Measurements from ENCODE around the gene ARL15. TPM values are rescaled to one million over a fixed set of nuclear protein-coding genes. Genes with fewer than 3 reads are reported as not detected.

ARL15 gene
- total RNA-seq, 3 donors from 2014 or later, result 5.4 to 6.3 (median 6.1) TPM

- Mint-ChIP-seq H3K4me3 (no peak overlapping the region), H3K9me3 (peaks cover 6% of the 10 kb centered on the region), H3K36me3 (ENCODE audit: insufficient read depth) (peaks cover 60% of the 10 kb centered on the region), H3K4me1 (ENCODE audit: low read depth) (no peaks in the 10 kb centered on the region), H3K27me3 (ENCODE audit: low read depth) (no peaks in the 10 kb centered on the region)
- ATAC-seq, result no peak
- no peak for DNase-seq
These were observed 144.7 kb downstream of the ARL15 start for GRCh38 chr5:54165687-54166086.

- Mint-ChIP-seq H3K4me3 (no peak overlapping the region), H3K36me3 (ENCODE audit: insufficient read depth) (peaks cover 34% of the 10 kb centered on the region), H3K27me3 (ENCODE audit: low read depth) (no peaks in the 10 kb centered on the region), H3K9me3 (peaks cover 6% of the 10 kb centered on the region), H3K4me1 (ENCODE audit: low read depth) (no peaks in the 10 kb centered on the region)
- DNase-seq, result no peak
- no peak for ATAC-seq
These were observed 148.2 kb downstream of the ARL15 start for GRCh38 chr5:54162184-54162583.

GRCh38 chr5:54160329-54160728 is 150.0 kb downstream of the ARL15 start:
- peaks cover 6% of the 10 kb centered on the region for H3K9me3 Mint-ChIP-seq
- H3K36me3 Mint-ChIP-seq (ENCODE audit: insufficient read depth), result peaks cover 30% of the 10 kb centered on the region
- no peaks in the 10 kb centered on the region for H3K27me3 Mint-ChIP-seq (ENCODE audit: low read depth)
- no peaks in the 10 kb centered on the region for H3K4me1 Mint-ChIP-seq (ENCODE audit: low read depth)
- H3K4me3 Mint-ChIP-seq, result no peak overlapping the region
- no peak for DNase-seq
- no peak for ATAC-seq

DNA sequence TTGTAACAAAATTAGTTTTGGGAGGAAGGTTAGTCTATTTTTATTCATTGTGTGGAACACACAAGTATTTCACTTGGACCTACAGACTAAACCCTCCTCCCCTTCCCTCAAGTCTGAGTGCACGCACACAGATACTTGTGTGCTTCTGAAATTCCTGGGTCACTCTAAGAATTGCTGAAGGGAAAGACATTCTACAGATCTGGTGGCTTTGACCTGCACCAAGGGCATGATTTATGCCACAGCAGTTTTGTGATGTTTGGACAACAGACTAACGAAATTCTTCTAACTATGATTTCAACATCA is 150.5 kb downstream of the ARL15 start:
- peaks cover 4% of the 10 kb centered on the region for H3K9me3 Mint-ChIP-seq

GRCh38 chr5:54159153-54159892 is 151.1 kb downstream of the ARL15 start:
- Mint-ChIP-seq H3K4me3 (no peak overlapping the region), H3K27me3 (ENCODE audit: low read depth) (no peaks in the 10 kb centered on the region), H3K4me1 (ENCODE audit: low read depth) (no peaks in the 10 kb centered on the region), H3K9me3 (no peaks in the 10 kb centered on the region), H3K36me3 (ENCODE audit: insufficient read depth) (peaks cover 25% of the 10 kb centered on the region)
- no peak for DNase-seq
- ATAC-seq, result no peak

More for the DNA sequence above, 150.5 kb downstream of the ARL15 start:
- Mint-ChIP-seq H3K4me3 (no peak overlapping the region), H3K36me3 (ENCODE audit: insufficient read depth) (peaks cover 28% of the 10 kb centered on the region), H3K4me1 (ENCODE audit: low read depth) (no peaks in the 10 kb centered on the region), H3K27me3 (ENCODE audit: low read depth) (no peaks in the 10 kb centered on the region)
- ATAC-seq (no peak), DNase-seq (no peak)

DNA sequence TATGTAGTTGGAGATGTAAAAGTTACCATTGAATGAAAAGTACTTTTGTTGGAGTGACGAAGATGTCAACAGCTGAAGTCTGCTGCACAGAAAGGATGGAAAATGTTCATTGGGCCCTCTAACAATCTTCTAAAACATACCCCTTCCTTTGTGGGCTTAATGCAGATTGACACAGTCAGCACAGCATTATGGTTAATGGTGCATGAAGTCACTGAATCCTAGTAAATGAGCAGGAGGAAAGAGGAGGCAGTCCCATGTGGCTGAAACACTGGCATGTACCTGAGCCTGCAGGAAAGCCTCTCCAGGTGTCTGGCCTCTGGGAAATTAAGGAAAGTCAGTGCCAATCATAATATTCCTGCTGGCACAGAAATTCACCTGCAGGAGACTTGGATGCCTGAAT is 153.8 kb downstream of the ARL15 start:
- Mint-ChIP-seq H3K4me1 (ENCODE audit: low read depth) (no peaks in the 10 kb centered on the region), H3K9me3 (no peaks in the 10 kb centered on the region), H3K27me3 (ENCODE audit: low read depth) (no peaks in the 10 kb centered on the region), H3K4me3 (no peak overlapping the region), H3K36me3 (ENCODE audit: insufficient read depth) (peaks cover 19% of the 10 kb centered on the region)
- no peak for ATAC-seq
- no peak for DNase-seq

DNA sequence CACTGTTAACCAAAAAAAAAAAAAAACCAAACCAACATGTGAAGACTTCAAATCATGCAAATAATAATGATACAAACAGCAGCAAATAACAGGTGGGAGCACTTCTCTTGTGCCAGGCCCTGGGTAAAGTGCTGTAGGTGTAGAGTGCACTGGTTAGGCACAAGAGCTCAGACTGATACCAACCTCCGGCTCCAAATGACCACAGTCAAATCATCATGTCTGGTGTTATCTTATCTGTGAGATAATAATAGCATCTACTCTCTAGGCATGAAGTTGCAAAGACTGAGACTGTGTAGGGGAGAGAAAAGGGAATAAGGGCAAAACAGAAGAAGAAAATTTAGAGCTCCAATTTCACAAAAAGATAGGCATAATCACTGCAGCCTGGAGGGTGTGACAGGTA is 159.5 kb downstream of the ARL15 start:
- Mint-ChIP-seq H3K4me3 (no peak overlapping the region), H3K36me3 (ENCODE audit: insufficient read depth) (peaks cover 27% of the 10 kb centered on the region), H3K9me3 (no peaks in the 10 kb centered on the region), H3K4me1 (ENCODE audit: low read depth) (no peaks in the 10 kb centered on the region), H3K27me3 (ENCODE audit: low read depth) (no peaks in the 10 kb centered on the region)
- ATAC-seq (no peak), DNase-seq (no peak)

- Mint-ChIP-seq H3K4me1 (ENCODE audit: low read depth) (no peaks in the 10 kb centered on the region), H3K36me3 (ENCODE audit: insufficient read depth) (peaks cover 41% of the 10 kb centered on the region), H3K4me3 (no peak overlapping the region), H3K9me3 (no peaks in the 10 kb centered on the region), H3K27me3 (ENCODE audit: low read depth) (no peaks in the 10 kb centered on the region)
- ATAC-seq (no peak), DNase-seq (no peak)
These were observed 161.5 kb downstream of the ARL15 start for GRCh38 chr5:54148858-54149257.

- Mint-ChIP-seq H3K27me3 (ENCODE audit: low read depth) (no peaks in the 10 kb centered on the region), H3K9me3 (no peaks in the 10 kb centered on the region), H3K36me3 (ENCODE audit: insufficient read depth) (peaks cover 39% of the 10 kb centered on the region), H3K4me3 (no peak overlapping the region), H3K4me1 (ENCODE audit: low read depth) (no peaks in the 10 kb centered on the region)
- no peak for ATAC-seq
- DNase-seq, result no peak
These were observed 162.1 kb downstream of the ARL15 start for GRCh38 chr5:54148067-54148845.

DNA sequence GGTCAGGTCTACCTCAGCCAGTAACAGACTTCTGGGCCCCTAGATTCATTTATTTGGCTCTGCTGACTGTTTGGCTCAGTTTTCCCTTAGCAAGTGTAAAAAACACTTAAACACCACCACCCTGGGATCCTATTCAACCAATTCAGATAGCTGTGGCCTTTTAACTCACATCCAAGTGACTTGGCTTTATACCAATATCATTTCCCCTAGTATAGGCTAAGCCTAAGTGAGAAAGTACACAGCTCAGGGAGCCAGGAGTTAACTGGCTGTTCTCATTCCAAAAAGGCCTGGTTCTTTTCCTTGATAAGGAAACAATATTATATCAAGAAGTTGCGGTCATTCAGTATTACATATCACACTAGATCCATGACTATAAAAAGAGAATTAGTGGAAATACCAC is 163.5 kb downstream of the ARL15 start:
- H3K4me1 Mint-ChIP-seq (ENCODE audit: low read depth), result no peaks in the 10 kb centered on the region
- DNase-seq (no peak), ATAC-seq (no peak)
- H3K4me3 Mint-ChIP-seq, result no peak overlapping the region
- no peaks in the 10 kb centered on the region for H3K27me3 Mint-ChIP-seq (ENCODE audit: low read depth)
- H3K36me3 Mint-ChIP-seq (ENCODE audit: insufficient read depth), result peaks cover 37% of the 10 kb centered on the region
- H3K9me3 Mint-ChIP-seq, result no peaks in the 10 kb centered on the region

GRCh38 chr5:54146390-54146789 is 164.0 kb downstream of the ARL15 start:
- peaks cover 37% of the 10 kb centered on the region for H3K36me3 Mint-ChIP-seq (ENCODE audit: insufficient read depth)
- no peaks in the 10 kb centered on the region for H3K9me3 Mint-ChIP-seq
- H3K4me3 Mint-ChIP-seq, result no peak overlapping the region
- DNase-seq (no peak), ATAC-seq (no peak)
- no peaks in the 10 kb centered on the region for H3K27me3 Mint-ChIP-seq (ENCODE audit: low read depth)
- no peaks in the 10 kb centered on the region for H3K4me1 Mint-ChIP-seq (ENCODE audit: low read depth)

DNA sequence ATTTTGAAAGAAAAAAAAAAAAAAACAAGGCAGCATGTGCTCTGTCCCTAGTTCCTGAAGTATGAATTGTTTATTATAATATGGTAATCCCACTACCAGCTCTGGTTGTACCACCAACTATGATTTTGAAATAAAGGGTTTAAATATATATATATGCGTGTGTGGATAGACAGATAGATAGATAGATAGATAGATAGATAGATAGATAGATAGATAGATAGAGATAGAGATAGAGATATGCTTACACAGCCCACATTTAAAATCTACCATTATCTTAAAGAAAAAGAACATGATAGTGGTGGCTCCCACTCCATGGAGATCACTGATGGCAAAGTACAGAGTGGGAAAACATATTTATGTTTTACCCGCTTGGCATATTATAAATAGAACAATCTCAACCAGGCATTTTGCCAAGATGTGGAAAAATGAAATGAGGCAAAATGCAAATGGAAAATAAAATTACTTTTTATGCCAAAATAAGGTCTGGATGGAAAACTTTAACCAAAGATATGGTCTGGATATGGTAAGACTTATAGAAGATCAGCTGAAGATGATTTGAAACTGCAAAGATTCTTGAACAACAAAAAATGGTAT is 170.0 kb downstream of the ARL15 start:
- Mint-ChIP-seq H3K9me3 (no peaks in the 10 kb centered on the region), H3K27me3 (ENCODE audit: low read depth) (no peaks in the 10 kb centered on the region), H3K4me3 (no peak overlapping the region), H3K36me3 (ENCODE audit: insufficient read depth) (peaks cover 26% of the 10 kb centered on the region), H3K4me1 (ENCODE audit: low read depth) (no peaks in the 10 kb centered on the region)
- ATAC-seq (no peak), DNase-seq (no peak)

- peaks cover 24% of the 10 kb centered on the region for H3K36me3 Mint-ChIP-seq (ENCODE audit: insufficient read depth)
- ATAC-seq (no peak), DNase-seq (no peak)
- no peaks in the 10 kb centered on the region for H3K27me3 Mint-ChIP-seq (ENCODE audit: low read depth)
- H3K4me3 Mint-ChIP-seq, result no peak overlapping the region
- no peaks in the 10 kb centered on the region for H3K4me1 Mint-ChIP-seq (ENCODE audit: low read depth)
- no peaks in the 10 kb centered on the region for H3K9me3 Mint-ChIP-seq
These were observed 173.6 kb downstream of the ARL15 start for GRCh38 chr5:54136516-54137440.

- H3K36me3 Mint-ChIP-seq (ENCODE audit: insufficient read depth), result peaks cover 24% of the 10 kb centered on the region
- DNase-seq (no peak), ATAC-seq (no peak)
- no peaks in the 10 kb centered on the region for H3K4me1 Mint-ChIP-seq (ENCODE audit: low read depth)
- H3K27me3 Mint-ChIP-seq (ENCODE audit: low read depth), result no peaks in the 10 kb centered on the region
- H3K4me3 Mint-ChIP-seq, result no peak overlapping the region
- no peaks in the 10 kb centered on the region for H3K9me3 Mint-ChIP-seq
These were observed 175.3 kb downstream of the ARL15 start for GRCh38 chr5:54135042-54135441.

Data from activated T-cell treated with anti-CD3 and anti-CD28 coated beads, Interleukin-2, amount 50 U/mL, for 4 hours (primary cell).